Activated gamma-delta T cell treated with anti-CD3 and anti-CD28 coated beads, Interleukin-2, amount 50 U/mL, for 16 hours (primary cell): ENCODE results near the gene JARID2.

Experiments
- DNase-seq: peaks from one replicate; pipeline ENCODE4 v3.0.0-alpha.2; 2020; ENCODE audit warnings: low read depth

JARID2 gene

GRCh38 chr6:15493437-15494168 lies 247.7 kb downstream of the JARID2 start:
- no peak for DNase-seq

GRCh38 chr6:15495375-15495901 lies 249.6 kb downstream of the JARID2 start:
- DNase-seq: no peak

- no peak for DNase-seq
Observed at GRCh38 chr6:15496345-15497131, 250.7 kb downstream of the JARID2 start.

- no peak for DNase-seq
Observed at GRCh38 chr6:15498640-15499039, 252.8 kb downstream of the JARID2 start.

- no peak for DNase-seq
Observed at GRCh38 chr6:15499125-15499524, 253.3 kb downstream of the JARID2 start.

- DNase-seq: no peak
Observed at GRCh38 chr6:15499591-15499990, 253.7 kb downstream of the JARID2 start.

GRCh38 chr6:15500078-15500740 lies 254.3 kb downstream of the JARID2 start:
- DNase-seq: no peak

GRCh38 chr6:15500901-15501825 lies 255.3 kb downstream of the JARID2 start:
- DNase-seq: no peak

GRCh38 chr6:15501826-15502445 lies 256.1 kb downstream of the JARID2 start:
- DNase-seq: no peak

- DNase-seq: no peak
Observed at GRCh38 chr6:15502446-15503345, 256.8 kb downstream of the JARID2 start.

GRCh38 chr6:15503346-15503680 lies 257.4 kb downstream of the JARID2 start:
- DNase-seq: no peak

GRCh38 chr6:15504040-15504495 lies 258.2 kb downstream of the JARID2 start:
- no peak for DNase-seq

GRCh38 chr6:15504581-15505350 lies 258.9 kb downstream of the JARID2 start:
- DNase-seq: no peak

- DNase-seq: no peak
Observed at GRCh38 chr6:15505463-15505918, 259.6 kb downstream of the JARID2 start.

GRCh38 chr6:15506066-15506465 lies 260.2 kb downstream of the JARID2 start:
- no peak for DNase-seq

- DNase-seq: no peak
Observed at GRCh38 chr6:15507221-15507620, 261.4 kb downstream of the JARID2 start.

GRCh38 chr6:15507746-15508145 lies 261.9 kb downstream of the JARID2 start:
- no peak for DNase-seq

GRCh38 chr6:15508441-15508871 lies 262.6 kb downstream of the JARID2 start:
- no peak for DNase-seq

GRCh38 chr6:15508931-15509330 lies 263.1 kb downstream of the JARID2 start:
- DNase-seq: no peak
